ENCODE results near the gene ST8SIA5.

ST8SIA5 gene

DNA sequence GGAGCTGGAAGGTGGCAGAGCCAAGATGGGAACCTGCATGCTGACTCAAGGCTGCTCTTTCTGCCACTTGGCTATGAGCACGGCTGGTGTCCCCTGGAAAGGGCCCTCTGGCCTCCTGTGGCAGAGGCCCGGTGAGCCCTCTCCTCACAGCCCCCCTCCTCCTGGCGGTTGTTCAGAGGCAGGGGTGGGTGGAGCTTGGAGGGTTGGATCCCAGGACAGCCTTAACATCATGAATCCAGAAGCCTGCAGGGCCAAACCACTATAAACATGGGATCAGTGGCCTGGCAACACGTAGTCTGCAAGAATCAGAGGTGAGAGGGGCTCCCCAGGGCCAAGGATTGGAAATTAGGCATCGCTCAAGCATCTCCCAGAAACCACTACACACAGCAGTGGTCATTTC is 51.3 kb downstream of the ST8SIA5 start:
- DNase-seq = no peak

DNA sequence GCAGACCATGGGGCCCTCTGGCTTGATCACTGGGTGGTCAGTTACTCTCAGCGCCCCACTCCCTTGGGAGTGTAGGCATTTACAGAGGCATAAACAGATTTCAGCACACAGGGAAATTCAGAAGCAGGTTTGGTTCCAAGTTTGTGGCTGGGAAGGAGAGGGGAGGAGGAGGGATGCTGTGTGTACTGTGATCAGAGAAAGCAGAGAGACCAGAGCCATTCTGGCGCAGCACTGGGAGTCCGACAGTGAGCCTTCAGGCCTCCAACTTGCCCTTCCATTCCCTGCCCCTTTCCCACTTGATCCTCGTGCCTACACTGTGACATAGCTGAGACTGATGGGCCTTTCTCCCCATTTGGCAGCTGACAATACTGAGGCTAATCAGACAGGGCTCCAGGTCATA is 52.0 kb downstream of the ST8SIA5 start:
- no peak for DNase-seq

DNA sequence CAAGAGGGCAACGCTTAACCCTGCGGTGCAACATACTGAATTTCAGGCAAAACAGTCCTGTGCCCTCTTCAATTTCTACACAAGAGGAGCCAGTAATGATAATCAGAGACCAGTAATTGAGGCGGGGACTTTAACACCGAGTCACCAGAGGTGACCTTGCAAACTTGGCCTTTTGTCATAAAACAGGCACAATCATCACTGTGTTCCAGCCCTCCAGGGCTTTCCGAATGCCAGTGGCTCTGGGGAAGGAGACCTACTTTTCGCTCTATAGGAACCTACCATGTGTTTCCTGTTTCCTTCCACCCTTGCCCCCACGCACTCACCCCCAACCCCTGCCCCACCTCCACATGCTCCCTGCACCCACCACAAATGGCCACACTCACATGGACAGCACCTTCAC is 52.7 kb downstream of the ST8SIA5 start:
- DNase-seq = no peak

DNA sequence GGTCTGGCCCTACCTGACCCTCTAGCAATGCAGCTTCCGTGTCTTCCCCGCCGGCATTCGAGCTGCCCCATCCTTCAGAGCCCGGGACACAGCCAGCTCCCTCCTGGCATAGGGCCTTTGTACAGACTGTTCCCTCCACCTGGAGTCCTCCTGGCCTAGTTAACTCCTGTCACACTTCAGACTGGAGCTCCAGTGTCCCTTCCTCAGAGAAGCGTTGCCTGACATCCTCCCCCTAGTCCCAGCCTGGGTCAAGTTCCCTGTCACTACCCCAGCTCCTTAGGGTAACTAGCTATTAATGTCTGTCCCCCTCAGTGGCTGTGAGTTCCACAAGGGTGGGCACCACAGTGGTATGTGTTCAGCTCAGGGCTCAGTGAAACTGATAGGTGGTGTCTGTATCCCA is 54.4 kb downstream of the ST8SIA5 start:
- no peak for DNase-seq

DNA sequence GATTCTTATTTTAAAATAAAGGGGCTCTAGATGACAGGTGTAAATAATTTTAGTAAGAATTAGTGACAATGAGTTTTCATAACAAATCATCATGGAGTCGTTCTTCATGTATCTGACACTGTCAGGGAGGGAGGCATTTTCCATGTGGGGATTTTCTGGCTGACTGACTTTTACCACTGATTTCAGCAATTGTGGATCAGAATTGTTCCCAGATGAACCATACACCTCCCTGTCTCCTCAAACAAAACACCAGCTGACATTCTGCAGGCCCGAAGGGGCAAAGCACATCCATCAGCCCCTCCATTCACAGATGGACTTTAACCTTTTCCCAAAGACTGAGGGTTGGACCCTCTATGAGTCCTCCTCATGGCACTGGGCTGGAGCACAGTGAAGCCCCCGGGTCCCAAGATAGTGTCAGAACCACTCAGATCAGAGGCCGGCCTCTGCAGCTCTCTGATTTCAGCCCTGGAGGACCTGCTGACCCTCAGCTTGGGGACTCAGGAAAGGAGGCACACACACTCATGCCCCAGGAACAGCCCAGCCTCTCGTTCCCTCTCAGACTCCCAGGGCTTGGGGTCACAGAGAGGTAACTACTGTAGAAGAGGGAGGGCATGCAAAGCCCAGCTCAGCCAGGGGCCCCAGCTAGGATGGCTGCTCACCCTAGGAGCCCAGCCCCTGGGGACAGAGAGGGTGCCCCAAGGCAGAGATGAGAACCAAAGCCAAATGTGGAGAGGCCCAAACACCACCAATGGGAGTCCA is 56.6 kb downstream of the ST8SIA5 start:
- DNase-seq = no peak

DNA sequence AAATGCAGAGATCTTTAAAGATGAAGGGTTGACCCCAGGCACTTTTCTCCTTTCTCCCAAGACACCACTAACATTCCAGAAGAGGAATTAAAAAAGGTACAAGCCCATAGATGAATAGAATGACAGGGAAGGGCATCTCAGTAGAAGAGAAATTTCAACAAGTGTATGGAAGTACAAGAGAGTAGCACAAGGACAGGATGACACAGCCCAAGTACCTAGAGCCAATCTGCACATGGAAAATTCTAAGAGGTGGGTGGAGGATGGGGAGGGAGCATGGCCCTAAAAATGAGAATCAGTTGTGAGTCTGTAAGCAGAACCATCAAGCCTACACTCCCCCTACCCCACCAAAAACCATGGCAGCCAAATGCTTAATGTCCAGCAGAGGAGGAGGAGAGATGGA is 60.2 kb downstream of the ST8SIA5 start:
- DNase-seq = no peak

DNA sequence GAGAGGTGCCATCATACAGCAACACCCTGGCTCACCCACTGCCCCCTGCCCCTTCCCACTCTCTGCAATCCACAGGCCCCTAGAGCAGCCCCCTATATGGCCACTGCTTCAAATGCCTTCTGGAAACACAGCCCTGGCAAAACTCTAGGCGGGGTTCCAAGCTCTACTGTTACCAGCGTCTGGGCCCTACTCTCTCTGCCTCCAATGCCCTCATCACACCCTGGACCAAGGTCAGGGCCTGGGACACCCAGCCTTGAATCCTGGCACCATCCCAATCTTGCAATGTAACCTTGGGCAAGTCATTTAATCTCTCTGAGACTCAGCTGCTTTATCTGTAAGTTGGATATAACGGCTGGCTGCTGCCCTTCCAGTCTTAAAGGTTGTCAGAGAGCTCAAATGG is 60.6 kb downstream of the ST8SIA5 start:
- DNase-seq = no peak

DNA sequence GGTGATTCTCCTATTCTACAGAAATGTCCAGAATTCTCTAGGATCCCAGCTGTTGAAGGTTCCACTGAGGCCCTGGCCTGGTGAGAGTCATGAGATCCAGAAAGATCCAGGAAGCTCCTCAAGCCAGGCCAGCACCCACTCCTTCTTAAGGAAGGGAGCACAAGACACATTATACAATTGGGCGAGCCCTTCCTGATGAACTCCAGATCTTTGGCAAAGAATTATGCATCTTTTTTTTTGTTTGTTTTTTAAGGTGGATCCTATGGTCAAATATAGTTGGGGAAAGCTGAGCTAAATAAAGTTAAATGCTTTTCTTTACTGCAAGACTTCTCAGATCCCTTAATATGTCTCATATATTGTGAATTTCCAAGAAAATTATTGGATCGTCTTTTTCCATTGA is 62.9 kb downstream of the ST8SIA5 start:
- DNase-seq = no peak

DNA sequence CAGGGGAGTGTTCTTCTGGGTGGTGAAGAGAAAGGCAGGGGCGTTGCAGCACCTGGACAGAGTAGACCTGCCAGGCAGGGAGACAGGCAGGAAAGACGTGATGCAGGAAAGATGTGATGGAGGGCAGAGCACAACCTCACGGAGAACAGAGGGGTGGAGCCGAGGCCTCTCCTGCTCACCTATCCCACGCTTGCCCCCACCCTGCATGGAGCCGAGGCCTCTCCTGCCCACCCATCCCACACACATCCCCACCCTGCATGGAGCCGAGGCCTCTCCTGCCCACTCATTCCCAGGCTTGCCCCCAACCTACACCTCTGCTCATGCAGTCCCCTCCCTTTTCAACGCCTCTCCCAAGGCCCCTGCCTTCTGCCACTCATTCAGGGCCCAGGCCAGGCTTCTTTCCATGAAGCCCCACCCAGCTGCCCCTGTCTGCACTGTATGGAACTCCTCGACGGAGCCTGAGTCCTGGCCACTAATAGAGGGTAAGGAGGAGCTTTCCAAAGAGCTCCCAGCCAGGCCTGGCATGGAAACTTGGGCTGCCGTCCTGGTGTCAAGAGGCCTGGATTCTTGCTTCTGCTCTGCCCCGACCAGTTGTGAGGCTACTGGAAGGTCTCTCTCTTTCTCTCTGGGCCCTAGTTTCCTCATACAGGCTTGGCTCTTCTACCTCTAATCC is 67.9 kb downstream of the ST8SIA5 start:
- DNase-seq = no peak

DNA sequence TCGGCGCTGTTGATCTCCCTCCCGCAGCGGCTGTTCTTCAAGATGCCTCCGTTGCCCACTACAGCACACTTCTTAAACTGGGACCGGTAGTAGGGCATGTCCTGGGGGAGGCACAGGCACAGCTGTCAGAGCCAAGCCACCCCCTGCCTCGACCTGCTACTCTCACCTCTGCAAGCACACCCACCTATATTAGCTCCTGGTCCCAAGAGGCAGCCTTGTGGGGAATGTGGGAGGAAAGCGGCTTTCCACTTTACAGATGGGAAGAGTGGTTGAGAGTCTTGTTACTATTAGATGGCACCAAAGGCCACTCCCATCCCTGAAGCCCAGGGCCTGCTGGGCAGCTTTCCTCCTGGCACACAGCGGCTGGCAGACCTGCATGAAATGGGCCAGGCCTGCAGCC is 70.7 kb downstream of the ST8SIA5 start:
- no peak for DNase-seq

DNA sequence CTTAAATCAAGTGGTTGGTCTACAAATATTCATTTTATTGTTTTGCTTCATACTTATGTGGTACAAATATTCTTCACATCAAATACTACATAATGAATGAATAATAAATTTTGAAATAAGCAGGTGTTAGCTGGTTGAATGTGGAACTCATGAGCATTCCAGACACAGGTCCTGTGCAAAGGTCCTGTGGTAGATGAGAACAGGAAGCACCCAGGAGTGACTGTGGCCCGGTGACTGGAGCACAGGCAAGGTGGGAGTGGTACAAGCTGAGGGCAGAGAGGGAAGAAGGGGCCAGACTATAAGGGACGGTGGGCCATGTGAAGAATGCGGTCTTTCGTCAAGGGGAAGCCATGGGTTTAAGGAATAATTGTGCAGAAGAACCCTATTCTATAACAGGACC is 73.6 kb downstream of the ST8SIA5 start:
- no peak for DNase-seq

DNA sequence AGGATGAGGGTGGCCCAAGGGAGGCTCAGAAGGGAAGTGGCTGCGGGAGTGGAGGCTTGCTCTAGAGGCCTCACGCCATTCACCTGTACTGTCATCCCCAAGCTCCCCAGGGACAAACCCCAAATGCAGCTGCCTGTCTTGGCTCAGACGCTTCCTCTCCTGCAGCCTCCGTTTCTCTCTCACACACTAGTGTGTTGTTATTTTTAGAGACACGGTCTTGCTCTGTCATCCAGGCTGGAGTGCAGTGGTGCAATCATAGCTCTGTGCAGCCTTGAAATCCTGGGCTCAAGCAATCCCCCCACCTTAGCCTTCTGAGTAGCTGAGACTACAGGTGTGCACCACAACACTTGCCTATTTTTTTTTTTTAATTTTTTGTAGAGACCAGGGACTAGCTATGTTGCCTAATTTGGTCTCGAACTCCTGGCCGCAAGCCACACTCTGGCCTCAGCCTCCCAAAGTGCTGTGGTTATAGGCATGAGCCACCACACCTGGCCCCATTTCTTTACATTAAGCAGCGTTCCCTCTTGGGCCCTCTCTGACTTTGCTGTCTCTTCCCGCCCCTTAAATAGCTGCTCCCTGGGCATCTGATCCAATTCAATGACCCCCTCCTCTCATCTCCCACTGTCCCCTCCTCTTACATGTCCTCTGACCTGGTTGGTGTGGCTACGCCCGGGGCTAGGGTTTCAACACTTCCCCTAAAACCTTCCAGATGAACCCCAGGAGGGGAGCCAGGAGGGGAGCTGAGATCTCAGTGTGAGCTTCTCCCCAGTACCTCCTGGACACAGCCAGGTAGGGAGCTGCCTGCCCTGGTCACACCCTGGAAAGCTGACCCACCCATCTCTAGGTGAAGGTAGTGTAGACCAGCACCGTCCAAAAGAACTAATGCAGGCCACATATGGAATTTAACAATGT is 75.8 kb downstream of the ST8SIA5 start:
- DNase-seq = no peak

DNA sequence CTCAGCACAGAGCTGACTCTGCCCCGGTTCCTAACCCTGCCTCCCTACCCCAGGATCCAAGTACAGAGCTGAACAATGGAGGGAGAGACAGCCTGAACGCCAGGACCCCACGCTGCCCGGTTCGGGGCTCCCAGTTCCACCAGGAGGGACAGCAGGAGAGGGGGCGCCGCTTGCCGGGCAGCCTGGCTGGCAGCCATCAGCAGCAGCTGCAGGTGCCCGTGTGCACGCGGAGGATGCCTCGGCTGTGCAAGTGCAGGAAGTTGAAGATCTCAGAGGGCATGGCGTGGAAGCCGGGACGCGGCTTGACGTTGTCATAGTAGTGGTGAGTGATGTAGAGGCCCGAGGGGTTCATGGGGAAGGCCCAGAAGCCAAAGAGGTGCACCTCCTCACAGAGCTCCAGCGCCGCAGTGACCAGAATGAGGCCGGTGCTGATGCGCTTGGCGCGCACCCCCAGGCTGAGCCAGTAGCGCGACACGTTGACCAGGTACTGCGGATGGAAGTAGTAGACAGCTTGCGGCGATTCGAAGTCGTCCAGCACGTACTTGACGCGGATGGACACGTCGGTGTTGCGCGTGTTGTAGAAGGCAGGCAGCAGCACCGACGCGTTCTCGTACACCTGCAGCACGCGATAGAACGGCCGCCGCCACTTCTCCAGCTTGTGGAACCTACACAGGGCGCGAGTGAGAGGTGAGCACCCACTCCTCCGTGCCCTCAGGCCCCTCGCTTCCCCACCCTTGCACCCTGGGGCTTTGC is 76.8 kb downstream of the ST8SIA5 start:
- no peak for DNase-seq

DNA sequence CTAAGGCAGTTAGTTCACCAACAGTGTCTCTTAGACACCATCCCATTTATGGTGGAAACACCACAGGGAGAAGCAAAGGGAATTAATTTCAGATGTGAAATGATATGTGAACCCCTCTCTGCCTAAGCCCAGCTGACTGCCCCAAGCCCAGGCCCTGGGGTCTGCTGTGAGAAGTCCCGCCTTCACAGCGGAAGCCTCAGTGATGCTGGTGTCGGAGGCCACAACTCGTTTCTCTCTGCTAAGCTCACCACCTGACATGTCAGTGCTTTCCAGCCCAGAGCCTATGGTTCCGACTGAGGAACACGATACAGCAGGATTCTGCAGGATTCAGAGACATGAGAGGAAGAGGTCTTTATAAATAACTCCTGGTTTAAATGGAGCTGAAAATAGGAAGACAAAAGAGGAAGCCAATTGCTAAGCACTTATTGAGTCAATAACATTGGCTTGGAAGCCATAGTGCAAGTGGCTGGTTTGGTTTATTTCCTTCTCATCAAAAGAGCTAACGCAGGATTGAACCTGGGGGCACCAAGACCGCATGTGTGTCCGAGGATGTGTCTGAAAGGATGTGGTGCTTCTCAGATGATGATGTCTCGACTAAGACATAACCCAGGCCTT is 78.0 kb downstream of the ST8SIA5 start:
- peak; percentile 9 for DNase-seq

DNA sequence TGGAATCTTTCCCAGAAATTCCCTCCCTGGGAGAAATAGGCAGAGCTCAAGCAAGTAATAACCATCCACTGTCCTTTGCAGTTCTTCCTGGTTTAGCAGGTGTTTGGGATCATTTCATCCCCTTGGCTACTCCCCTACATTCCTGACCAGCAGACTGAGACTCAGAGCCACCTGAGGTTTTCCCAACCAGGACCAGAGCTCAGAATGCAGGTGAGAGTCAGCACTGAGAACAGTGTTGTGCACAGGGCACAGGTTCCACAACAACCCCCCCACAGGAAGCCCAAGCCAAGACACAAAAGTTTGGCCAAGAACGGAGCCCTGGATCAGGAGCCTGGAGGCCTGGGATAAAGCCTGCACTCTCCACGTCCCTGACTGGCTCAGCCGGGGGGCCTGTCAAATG is 78.8 kb downstream of the ST8SIA5 start:
- DNase-seq = no peak

DNA sequence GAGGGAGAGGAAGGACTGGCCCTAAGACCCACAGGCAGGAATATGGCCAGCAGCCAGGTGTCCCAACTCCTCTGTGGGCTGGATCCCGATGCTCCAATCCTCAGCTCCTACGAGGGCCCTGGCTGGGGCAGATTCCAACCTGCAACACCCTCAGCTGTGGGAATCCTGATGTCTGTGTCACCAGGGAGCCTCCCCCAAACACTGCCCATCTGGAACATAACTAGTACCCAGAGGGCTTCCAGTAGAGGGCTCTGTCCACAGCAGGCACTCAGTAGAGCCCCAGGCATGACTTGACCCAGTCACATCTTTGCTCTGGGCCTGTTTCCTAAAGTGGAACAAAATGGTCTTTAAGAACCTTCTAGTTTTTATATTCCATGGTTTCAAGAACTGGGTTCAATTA is 79.2 kb downstream of the ST8SIA5 start:
- DNase-seq = no peak

DNA sequence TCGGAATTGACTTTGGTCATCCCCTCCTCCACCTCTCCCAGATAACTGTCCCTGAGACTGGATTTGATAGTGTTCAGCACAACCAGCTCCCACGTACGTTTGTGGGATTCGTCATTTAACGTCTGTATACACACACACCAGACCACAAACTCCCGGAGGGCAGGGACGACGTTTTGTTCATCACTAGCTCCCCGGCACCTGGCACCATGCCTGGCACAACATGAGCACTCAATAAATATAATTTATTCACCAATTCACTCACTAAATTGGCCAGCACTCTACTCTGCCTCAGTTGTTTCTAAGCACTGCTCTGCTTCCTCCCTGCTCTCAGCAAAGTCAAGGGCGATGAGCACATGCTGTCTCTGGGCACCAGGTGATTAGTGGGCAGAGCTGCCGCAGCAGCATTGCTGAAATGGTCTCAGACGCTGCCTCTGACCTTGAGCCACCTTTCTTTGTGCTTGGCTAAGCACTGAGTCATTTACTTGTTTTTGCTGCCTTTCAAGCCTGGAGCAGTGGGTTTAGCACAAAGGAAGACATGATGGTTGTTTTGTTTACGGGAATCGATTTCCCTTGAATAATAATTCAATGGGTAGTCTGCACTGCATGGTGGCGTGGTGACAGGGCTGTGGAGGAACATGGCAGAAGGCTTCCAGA is 80.5 kb downstream of the ST8SIA5 start:
- DNase-seq = no peak

DNA sequence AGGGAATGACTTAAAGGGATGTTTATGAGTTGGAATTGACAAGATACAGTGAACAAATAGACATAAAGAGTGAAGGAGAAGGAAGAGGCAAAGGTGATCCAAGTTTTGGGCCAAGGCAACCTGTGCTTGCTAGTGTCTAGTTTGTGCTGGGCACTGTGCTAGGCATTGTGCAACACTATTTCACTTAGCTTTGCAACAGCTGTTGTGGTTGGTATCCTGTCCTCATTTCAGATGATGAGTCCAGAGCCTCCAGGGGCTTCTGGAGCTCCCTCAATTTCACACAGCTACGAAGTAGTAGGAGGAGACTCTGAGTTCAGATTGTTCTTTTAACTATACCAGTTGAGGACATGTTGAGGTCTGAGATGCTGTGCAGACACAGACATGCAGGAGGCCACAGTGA is 81.7 kb downstream of the ST8SIA5 start:
- DNase-seq = no peak

DNA sequence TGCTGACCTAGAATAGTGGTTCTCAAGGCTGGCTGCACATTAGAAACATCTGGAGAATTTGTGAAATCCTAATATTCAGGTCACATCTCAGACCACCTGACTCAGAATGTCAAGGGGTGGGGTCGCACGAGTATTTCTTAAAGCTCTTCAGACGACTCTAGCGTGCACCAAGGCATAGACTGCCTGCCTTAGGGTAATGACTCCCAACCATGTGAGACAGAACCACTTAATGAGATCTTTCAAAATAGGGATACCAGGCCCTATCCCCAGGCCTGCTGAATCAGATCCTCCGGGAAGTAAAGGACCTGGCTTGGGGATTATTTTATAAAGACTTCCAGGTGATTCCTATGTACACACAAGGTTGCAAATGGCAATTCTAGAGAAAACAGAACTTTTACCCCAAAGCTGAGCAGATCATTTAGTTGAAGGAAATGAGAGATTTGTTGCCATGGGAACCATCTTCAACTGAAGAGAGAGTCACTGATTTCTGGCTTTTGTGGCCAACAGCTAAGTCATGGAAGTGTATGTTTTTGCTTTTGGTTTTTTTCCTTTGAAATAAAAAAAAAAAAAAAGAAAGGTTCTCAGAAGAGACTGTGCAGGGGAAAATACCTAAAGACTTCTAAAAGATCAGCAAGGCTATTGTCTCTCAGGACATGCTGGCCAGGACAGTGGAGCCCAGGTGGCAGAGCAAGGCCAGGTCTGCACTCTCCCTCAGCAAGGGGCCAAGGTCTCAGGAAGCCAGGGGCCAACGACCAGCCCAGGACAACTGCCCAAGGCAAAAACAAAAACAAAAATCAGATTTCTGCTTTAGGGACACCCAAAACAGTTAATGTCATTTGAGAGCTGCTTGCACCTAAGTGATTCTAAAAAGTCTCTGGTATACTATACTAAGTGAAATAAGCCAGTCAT is 84.5 kb downstream of the ST8SIA5 start:
- no peak for DNase-seq

DNA sequence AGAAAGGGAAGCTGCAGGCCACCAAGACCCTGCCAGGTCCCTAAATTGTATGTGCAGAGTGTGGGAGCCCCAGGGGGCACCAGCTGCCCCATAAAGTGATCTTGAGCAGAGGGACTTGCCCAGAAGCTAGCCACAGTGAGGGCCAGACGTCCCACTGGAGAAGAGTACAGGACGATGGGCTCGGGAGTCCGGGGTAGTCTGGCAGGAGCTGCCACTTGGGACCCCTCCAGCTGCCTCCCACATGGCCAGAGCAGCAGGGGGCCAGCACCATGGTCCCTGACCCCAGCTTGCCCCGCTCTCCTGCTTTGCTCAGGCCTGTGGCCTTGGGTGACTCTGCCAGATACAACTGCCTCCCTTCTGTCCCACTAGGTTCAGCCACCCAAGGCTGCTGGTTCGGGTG is 88.2 kb downstream of the ST8SIA5 start:
- no peak for DNase-seq

DNA sequence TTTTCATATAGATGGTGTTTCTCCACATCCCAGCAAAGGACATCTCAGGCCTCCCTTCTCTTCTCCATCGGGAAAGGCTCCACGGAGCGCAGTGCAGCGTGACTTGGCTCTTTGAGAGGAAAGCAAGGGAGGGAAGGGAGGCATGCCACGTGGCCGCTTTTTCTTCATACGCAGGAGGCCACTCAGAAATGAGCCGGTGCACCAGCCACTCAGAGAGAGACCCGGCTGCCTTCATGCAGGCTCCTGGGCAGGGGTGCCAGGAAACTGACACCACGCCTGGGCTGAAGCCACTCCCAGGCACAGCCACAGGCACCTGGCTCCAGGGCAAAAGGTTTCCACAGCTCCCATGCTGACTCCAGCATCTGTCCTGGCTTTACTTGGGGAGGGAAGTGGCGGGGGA is 88.7 kb downstream of the ST8SIA5 start:
- DNase-seq = no peak
